Cardiac fibroblast (primary cell): ENCODE results near the gene RBM7.
A peak's percentile ranks its signal among the peaks of the same experiment; 100 is the strongest.

ENCODE experiments used
- DNase-seq, 2 donors: peaks; one replicate each; pipeline versions ENCODE4 v3.0.0 to v3.0.0-alpha.2; 2010; ENCODE audit warnings: low read depth in 2 of 2
- H3K4me3 ChIP-seq, 2 donors: replicated peaks in 1 of 2; 1 replicate in 1 of 2; 2 replicates in 1 of 2; pipeline ENCODE4 v1.5.1; 2011; ENCODE audit warnings: low read depth in 2 of 2, low read length in 2 of 2, mild to moderate bottlenecking in 2 of 2, moderate library complexity in 1 of 2
- TF ChIP-seq, protein P1 (sequence below): IDR thresholded peaks from one replicate; pipeline ENCODE4 v1.5.1; 2011; ENCODE audit warnings: low read depth, mild to moderate bottlenecking, low read length, inconsistent platforms

Gene RBM7

DNA sequence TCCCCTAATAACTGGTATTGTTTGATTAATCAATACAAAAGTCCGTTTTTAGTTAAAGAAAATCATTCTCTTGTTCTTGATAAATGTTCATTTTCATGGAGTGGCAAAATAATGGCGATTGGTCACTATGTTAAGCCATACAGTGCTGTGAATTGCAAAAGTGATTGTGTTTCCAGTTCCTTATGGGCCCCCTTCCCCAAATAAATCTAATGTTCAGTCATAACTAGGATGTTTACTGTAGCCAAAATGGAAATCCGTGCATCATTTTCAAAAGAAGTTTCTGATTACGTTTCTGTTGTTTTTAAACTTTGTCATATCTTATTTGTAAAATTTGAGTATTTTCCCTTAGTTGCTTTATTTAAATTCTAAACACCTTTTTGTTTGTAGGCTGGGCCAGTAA, 845 bp downstream of the RBM7 start:
- TF ChIP-seq, protein P1, sequence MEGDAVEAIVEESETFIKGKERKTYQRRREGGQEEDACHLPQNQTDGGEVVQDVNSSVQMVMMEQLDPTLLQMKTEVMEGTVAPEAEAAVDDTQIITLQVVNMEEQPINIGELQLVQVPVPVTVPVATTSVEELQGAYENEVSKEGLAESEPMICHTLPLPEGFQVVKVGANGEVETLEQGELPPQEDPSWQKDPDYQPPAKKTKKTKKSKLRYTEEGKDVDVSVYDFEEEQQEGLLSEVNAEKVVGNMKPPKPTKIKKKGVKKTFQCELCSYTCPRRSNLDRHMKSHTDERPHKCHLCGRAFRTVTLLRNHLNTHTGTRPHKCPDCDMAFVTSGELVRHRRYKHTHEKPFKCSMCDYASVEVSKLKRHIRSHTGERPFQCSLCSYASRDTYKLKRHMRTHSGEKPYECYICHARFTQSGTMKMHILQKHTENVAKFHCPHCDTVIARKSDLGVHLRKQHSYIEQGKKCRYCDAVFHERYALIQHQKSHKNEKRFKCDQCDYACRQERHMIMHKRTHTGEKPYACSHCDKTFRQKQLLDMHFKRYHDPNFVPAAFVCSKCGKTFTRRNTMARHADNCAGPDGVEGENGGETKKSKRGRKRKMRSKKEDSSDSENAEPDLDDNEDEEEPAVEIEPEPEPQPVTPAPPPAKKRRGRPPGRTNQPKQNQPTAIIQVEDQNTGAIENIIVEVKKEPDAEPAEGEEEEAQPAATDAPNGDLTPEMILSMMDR, result no peak
- DNase-seq, result peak in 1 of 2 donors; percentile 32
- H3K4me3 ChIP-seq, result peak overlapping the region; percentile 60 to 76

DNA sequence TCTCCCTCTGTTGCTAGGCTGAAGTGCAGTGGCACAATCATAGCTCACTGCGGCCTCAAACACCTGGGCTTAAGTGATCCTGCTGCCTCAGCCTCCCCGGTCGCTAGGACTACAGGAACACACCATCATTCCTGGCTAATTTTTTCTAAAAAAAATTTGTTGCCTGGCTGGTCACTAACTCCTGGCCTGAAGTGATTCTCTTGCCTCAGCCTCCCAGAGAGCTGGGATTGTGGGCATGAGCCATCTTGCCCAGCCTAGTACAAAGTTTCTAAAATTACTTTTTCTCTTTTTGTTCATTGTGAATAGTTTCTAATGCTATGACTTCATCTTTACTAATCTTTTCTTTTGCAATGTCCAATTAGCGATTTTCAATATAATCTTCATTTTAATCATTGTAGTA, 12.5 kb downstream of the RBM7 start:
- TF ChIP-seq, protein P1, result no peak
- H3K4me3 ChIP-seq, result no peak overlapping the region
- DNase-seq, result no peak

DNA sequence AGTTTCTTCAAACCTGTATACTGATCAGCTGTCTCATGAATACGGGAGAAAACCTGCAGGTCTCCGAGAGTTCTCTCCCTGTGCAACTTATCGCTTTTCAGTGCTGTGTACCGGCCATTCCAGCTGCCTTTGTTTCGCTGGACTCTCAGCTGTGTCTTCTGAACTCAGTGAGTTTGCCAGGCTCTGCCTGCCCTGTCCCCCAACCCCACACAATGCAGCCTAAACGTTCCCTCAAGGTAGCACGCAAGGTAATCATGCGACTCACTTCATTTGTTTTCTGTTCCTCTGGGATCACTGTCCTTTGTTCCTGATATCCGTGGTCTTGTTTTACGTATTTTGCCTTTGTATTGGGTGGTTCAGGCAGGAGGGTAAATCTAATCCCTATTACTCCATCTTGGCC, 13.5 kb downstream of the RBM7 start:
- no peak overlapping the region for H3K4me3 ChIP-seq
- no peak for DNase-seq
- TF ChIP-seq, protein P1, result no peak

DNA sequence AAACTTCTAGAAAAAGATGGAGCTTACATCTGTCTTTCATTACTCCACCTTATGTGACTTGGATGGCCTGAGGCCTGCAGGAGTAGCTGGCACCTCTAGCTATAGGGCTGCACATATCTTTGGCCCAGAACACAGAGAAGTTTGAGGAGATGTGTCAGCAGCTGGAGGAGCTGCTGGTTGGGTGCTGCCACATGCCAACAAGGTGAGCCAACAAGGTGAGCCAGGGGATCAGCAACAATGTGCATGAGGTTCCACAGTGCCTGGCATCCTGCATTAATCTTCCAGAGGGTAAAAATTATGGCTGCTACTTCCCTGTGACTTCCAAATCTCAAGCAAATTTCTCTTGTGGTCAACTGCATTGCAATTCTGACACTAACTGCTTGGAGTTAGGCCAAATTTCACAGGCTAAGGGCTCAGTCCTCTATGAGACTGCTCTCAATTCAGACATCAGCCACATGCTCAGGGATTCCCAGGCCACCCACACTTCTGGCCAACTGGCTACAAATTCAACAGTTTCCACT, 16.0 kb downstream of the RBM7 start:
- peak in 1 of 2 donors; percentile 68 for DNase-seq
- TF ChIP-seq, protein P1, result no peak
- no peak overlapping the region for H3K4me3 ChIP-seq

DNA sequence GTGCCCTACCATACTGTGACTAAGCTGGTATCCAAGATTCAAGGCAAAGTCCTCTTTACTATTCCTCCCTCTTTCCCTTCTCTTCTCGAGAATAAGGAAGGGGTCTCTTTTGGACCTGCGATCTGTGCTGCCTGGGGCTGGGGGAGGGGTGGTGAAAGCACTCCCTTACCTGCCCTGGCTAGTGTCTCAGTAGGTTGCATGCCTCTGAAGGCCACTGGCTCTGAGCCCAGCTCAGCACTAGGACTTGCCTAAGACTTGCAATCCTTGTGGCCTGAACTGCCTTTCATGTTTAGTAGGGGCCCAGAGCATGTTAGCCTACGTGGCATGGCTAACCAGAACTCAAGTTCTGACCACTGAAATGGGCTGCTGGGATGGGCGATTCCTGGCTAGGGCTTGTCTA, 25.8 kb downstream of the RBM7 start:
- TF ChIP-seq, protein P1, result no peak
- no peak overlapping the region for H3K4me3 ChIP-seq
- no peak for DNase-seq

DNA sequence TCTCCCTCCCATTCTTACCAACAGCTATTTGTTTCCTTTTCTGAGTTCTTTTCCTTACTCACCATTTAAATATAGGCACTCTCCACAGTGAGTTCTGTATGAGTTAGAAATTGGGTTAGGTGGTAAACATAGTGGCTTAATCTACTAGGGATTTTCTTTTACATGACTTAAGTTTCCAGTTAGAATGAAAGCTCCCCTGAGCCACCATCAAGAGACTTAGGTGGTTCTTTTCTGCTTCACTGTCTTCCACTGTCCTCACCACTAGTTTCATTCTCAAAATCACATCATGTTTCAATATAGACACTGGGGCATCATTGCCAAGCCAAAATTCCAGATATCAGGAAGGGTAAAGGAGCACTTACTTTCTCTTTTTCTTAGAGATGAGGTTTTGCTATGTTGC, 29.8 kb downstream of the RBM7 start:
- no peak overlapping the region for H3K4me3 ChIP-seq
- TF ChIP-seq, protein P1, result no peak
- DNase-seq, result no peak

DNA sequence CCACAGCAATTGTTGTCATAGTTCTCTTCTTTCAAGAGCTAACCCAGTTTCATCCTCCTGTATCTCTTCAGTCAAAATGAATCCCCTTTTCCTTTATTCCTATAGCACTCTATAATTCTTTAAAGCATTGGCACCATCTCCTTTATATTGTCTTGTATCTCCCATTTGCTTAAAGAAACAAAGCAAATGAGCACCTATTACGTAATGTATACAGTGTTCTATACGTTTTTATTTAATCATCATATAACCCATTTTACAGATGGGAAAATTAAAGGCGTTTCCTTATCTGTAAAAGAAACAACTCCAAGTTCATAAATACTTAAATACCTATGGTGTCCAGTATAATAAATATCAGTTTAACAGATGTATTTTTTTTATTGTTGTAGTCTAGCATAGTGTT, 32.4 kb downstream of the RBM7 start:
- TF ChIP-seq, protein P1, result no peak
- no peak for DNase-seq
- no peak overlapping the region for H3K4me3 ChIP-seq
